ENCODE data around the gene SYT14. TPM values are rescaled to one million over a fixed set of nuclear protein-coding genes. Genes with fewer than 3 reads are reported as not detected.

Gene SYT14
- total RNA-seq, 4 donors from 2014 or later, result 0.04 to 2.8 (median 0.12) TPM; not detected in 1

DNA sequence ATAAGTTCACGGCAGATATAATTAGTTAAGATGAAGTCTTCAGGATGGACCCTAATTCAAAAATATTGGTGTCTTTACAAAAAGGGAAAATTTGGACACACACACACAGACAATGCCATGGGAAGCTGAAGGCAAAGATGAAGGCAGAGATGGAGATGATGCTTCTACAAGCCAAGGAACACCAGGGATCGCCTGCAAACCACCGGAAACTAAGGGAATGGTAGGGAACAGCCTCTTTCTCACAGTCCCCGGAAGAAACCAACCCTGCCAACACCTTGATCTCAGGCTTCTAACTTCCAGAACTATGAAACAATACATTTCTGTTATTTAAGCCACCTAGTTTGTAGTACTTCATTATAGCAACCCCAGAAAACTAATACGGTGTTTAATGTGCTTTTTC is 279.5 kb downstream of the SYT14 start:
- 92 to 95% methylated on average over 5 of the region's 5 CpGs for WGBS, 2 donors
- intact Hi-C loops (cut with DNase I; ENCODE audit: low total_unique reads), result no loop called here
- TF ChIP-seq POLR2A (IDR thresholded peaks at IDR 0.05) (no peak), CTCF (IDR thresholded peaks at IDR 0.05) (no peak)
- no peak overlapping the region for H3K4me3 ChIP-seq (ENCODE audit: low read depth, poor library complexity, severe bottlenecking)
- no peak for DNase-seq (ENCODE audit: low spot score in 2 of 2)

DNA sequence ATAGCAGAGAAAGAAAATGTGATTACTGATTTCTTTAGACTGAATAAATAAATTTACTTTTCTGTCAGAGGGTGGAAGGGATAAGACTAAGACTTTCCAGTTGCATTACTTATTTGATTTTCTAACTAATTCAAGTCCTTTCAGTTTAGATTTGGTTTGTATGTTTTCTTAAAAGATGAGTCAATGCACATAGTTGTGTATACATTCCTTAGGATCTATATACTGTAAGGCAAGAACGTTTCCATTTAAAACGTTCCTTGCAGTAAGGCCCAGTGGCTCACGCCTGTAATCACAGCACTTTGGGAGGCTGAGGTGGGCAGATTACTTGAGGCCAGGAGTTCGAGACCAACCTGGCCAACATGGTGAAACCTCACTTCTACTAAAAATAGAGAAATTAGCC is 280.0 kb downstream of the SYT14 start:
- intact Hi-C loops (cut with DNase I; ENCODE audit: low total_unique reads), result no loop called here
- H3K4me3 ChIP-seq (ENCODE audit: low read depth, poor library complexity, severe bottlenecking), result no peak overlapping the region
- DNase-seq (ENCODE audit: low spot score in 2 of 2), result no peak
- TF ChIP-seq CTCF (IDR thresholded peaks at IDR 0.05) (no peak), POLR2A (IDR thresholded peaks at IDR 0.05) (no peak)
- 82 to 87% methylated on average over 4 of the region's 4 CpGs for whole genome bisulfite sequencing, 2 donors

Other genes starting within 250 kb of the SYT14 start
- gene HSD11B1, start 233.4 kb upstream of the SYT14 start, total RNA-seq, result 100 to 1,000 TPM in 1 of 4 donors, 10 to 100 TPM in 3; 37.1 to 166 (median 55.9) TPM
- gene TRAF3IP3, start 182.2 kb upstream of the SYT14 start, total RNA-seq, result 1 to 10 TPM in 2 of 4 donors, under 1 TPM in 1, not detected in 1; 0.61 to 2.1 (median 1.1) TPM
- 1 to 10 TPM; 2.3 to 3.7 (median 2.8) TPM for gene C1orf74, start 153.7 kb upstream of the SYT14 start, total RNA-seq
- 100 to 1,000 TPM; 166 to 198 (median 176) TPM for gene IRF6, start 132.1 kb upstream of the SYT14 start, total RNA-seq
- 10 to 100 TPM in 3 of 4 donors, 1 to 10 TPM in 1; 9.9 to 12.9 (median 11.1) TPM for gene UTP25, start 110.2 kb upstream of the SYT14 start, total RNA-seq